Measurements from ENCODE around the gene AFF3. TPM values are rescaled to one million over a fixed set of nuclear protein-coding genes. Genes with fewer than 3 reads are reported as not detected.

The AFF3 gene
- total and polyA plus RNA-seq, 4 donors = 0.48 to 5.3 (median 2.3) TPM

- no peak overlapping the region for H3K27ac ChIP-seq (ENCODE audit: low read depth in 1 of 2, low read length in 2 of 2)
- DNase-seq (ENCODE audit: low spot score) = no peak
- no peaks in the 10 kb centered on the region for H3K36me3 ChIP-seq (ENCODE audit: control insufficient read depth in 4 of 4, insufficient read depth in 3 of 4, low read depth in 1 of 4, low read length in 3 of 4)
- TF ChIP-seq RXRA (IDR thresholded peaks at IDR 0.05) = peak in 1 of 2 donors; percentile 12
- peak; percentile 53 for TF ChIP-seq CTCF (IDR thresholded peaks at IDR 0.05; ENCODE audit: low read depth, low read length, missing input control)
- no peak for TF ChIP-seq JUND (IDR thresholded peaks at IDR 0.05)
- no peak for TF ChIP-seq TAF1 (conservative IDR thresholded peaks at IDR 0.05)
- TF ChIP-seq MAX (IDR thresholded peaks at IDR 0.05) = no peak
- TF ChIP-seq, protein P1, sequence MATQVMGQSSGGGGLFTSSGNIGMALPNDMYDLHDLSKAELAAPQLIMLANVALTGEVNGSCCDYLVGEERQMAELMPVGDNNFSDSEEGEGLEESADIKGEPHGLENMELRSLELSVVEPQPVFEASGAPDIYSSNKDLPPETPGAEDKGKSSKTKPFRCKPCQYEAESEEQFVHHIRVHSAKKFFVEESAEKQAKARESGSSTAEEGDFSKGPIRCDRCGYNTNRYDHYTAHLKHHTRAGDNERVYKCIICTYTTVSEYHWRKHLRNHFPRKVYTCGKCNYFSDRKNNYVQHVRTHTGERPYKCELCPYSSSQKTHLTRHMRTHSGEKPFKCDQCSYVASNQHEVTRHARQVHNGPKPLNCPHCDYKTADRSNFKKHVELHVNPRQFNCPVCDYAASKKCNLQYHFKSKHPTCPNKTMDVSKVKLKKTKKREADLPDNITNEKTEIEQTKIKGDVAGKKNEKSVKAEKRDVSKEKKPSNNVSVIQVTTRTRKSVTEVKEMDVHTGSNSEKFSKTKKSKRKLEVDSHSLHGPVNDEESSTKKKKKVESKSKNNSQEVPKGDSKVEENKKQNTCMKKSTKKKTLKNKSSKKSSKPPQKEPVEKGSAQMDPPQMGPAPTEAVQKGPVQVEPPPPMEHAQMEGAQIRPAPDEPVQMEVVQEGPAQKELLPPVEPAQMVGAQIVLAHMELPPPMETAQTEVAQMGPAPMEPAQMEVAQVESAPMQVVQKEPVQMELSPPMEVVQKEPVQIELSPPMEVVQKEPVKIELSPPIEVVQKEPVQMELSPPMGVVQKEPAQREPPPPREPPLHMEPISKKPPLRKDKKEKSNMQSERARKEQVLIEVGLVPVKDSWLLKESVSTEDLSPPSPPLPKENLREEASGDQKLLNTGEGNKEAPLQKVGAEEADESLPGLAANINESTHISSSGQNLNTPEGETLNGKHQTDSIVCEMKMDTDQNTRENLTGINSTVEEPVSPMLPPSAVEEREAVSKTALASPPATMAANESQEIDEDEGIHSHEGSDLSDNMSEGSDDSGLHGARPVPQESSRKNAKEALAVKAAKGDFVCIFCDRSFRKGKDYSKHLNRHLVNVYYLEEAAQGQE (IDR thresholded peaks at IDR 0.05) = no peak
- no peak for TF ChIP-seq ZBTB33 (IDR thresholded peaks at IDR 0.05)
- no peak for TF ChIP-seq FOXA2 (IDR thresholded peaks at IDR 0.05)
- TF ChIP-seq HNF4G (IDR thresholded peaks at IDR 0.05) = no peak
- no peak for TF ChIP-seq FOXA1 (IDR thresholded peaks at IDR 0.05)
- TF ChIP-seq RAD21 (IDR thresholded peaks at IDR 0.05) = peak; percentile 92 to 93
- H3K4me3 ChIP-seq (ENCODE audit: low read depth in 1 of 3, low read length in 3 of 3) = no peak overlapping the region
- H3K4me1 ChIP-seq (ENCODE audit: control insufficient read depth in 4 of 4, insufficient read depth in 4 of 4, low read length in 3 of 4) = peaks cover 0 to 5% (median 2%) of the 10 kb centered on the region in 4 donors
- no peak overlapping the region for H3K9ac ChIP-seq (ENCODE audit: low read depth in 1 of 2, low read length in 2 of 2)
- whole genome bisulfite sequencing = 26% methylated on average over 2 of the region's 2 CpGs
- H3K9me3 ChIP-seq (ENCODE audit: control insufficient read depth in 4 of 4, low read length in 3 of 4) = no peaks in the 10 kb centered on the region
- H3K27me3 ChIP-seq (ENCODE audit: control insufficient read depth in 4 of 4, insufficient read depth in 4 of 4, low read length in 3 of 4) = no peaks in the 10 kb centered on the region
Observed at GRCh38 chr2:99818842-99819241, 323.5 kb downstream of the AFF3 start.

DNA sequence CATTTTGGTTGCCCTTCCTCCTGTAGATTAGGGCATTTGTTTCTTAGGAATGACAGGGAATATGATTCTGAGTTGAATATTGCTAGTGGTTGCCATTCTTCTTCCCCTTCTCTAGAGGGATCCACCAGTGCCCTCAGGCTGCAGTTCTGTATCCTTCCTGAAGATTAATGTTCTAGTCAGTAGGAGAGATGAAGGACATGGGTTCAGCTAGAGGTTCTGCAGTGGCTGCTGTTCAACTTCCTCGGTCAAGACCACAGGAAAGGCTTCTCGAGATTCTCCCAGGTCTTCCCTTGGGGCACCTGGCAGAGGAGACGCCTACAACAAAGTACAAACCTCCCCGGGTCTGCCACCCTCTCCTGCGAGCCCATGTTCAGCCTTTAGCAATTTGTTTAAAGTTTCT is 325.5 kb downstream of the AFF3 start:
- WGBS = 91% methylated on average over 5 of the region's 5 CpGs
- Histone ChIP-seq H3K4me1 (ENCODE audit: control insufficient read depth in 4 of 4, insufficient read depth in 4 of 4, low read length in 3 of 4) (peaks cover 0 to 5% (median 2%) of the 10 kb centered on the region in 4 donors), H3K27me3 (ENCODE audit: control insufficient read depth in 4 of 4, insufficient read depth in 4 of 4, low read length in 3 of 4) (no peaks in the 10 kb centered on the region), H3K9me3 (ENCODE audit: control insufficient read depth in 4 of 4, low read length in 3 of 4) (no peaks in the 10 kb centered on the region), H3K27ac (ENCODE audit: low read depth in 1 of 2, low read length in 2 of 2) (no peak overlapping the region), H3K9ac (ENCODE audit: low read depth in 1 of 2, low read length in 2 of 2) (no peak overlapping the region), H3K36me3 (ENCODE audit: control insufficient read depth in 4 of 4, insufficient read depth in 3 of 4, low read depth in 1 of 4, low read length in 3 of 4) (no peaks in the 10 kb centered on the region), H3K4me3 (ENCODE audit: low read depth in 1 of 3, low read length in 3 of 3) (no peak overlapping the region)
- DNase-seq (ENCODE audit: low spot score) = no peak
- TF ChIP-seq CTCF (IDR thresholded peaks at IDR 0.05; ENCODE audit: low read depth, low read length, missing input control) = no peak
- no peak for TF ChIP-seq YY1 (IDR thresholded peaks at IDR 0.05)
- TF ChIP-seq, protein P1 (IDR thresholded peaks at IDR 0.05) = no peak
- TF ChIP-seq HNF4A (conservative IDR thresholded peaks at IDR 0.05) = no peak
- TF ChIP-seq, protein P2, sequence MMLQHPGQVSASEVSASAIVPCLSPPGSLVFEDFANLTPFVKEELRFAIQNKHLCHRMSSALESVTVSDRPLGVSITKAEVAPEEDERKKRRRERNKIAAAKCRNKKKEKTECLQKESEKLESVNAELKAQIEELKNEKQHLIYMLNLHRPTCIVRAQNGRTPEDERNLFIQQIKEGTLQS (IDR thresholded peaks at IDR 0.05) = no peak
- no peak for TF ChIP-seq TAF1 (conservative IDR thresholded peaks at IDR 0.05)
- no peak for TF ChIP-seq HNF4G (IDR thresholded peaks at IDR 0.05)

Measured in liver (tissue), 9 donors.